Ovary (tissue), 9 donors: ENCODE measurements around the gene TMEM128. TPM values are rescaled to one million over a fixed set of nuclear protein-coding genes. Genes with fewer than 3 reads are reported as not detected.
"Not testable (repeated sequence)": the region's sequence is repeated elsewhere in the genome, so short reads cannot be mapped to it uniquely, and the experiment has no call there.

Experiments
- DNase-seq, 5 donors: peaks; one replicate each; pipeline ENCODE4 v3.0.0-alpha.2; 2019 to 2020
- H3K27ac ChIP-seq, 2 donors: fragments of 200-600 bp; one replicate each; pipeline versions ENCODE4 v1.5.1 to v1.8.0; 2019 to 2022
- H3K27me3 ChIP-seq: fragments of 200-600 bp; one replicate; pipeline ENCODE4 v1.8.0; 2022
- H3K36me3 ChIP-seq: fragments of 200-600 bp; sonication (generic); one replicate; pipeline ENCODE4 v1.5.1; 2019
- H3K4me1 ChIP-seq: one replicate; pipeline ENCODE4 v1.8.1; 2013; ENCODE audit warnings: mild to moderate bottlenecking, moderate library complexity; ENCODE audit not compliant: insufficient read depth
- H3K4me3 ChIP-seq: fragments of 200-600 bp; sonication (generic); one replicate; pipeline ENCODE4 v1.5.1; 2017
- H3K9me3 ChIP-seq, 2 donors: fragments of 200-600 bp in 1 of 2; sonication (generic) in 1 of 2; one replicate each; pipeline versions ENCODE4 v1.5.1 to v1.8.1; 2013 to 2019; ENCODE audit warnings: mild to moderate bottlenecking in 1 of 2, moderate library complexity in 1 of 2
- EP300 ChIP-seq: sonication (generic); formaldehyde crosslinking; IDR thresholded peaks from one replicate; pipeline ENCODE4 v1.6.1; 2017; ENCODE audit warnings: antibody characterized with exemption
- POLR2A ChIP-seq: fragments of 450-650 bp; IDR thresholded peaks from one replicate; pipeline ENCODE4 v1.6.1; 2017; ENCODE audit warnings: antibody characterized with exemption, mild to moderate bottlenecking, moderate library complexity
- WGBS, 3 donors: extraction: QIAGEN DNeasy Blood & Tissue Kit in 1 of 3; methylation state at CpG; one replicate each; pipeline versions ENCODE4 v1.1.5 to v1.1.7; 2013 to 2017; 5-methylcytosine and 5-hydroxymethylcytosine counted together
- intact Hi-C, 4 donors: fragments of 100-400 bp; cut with DNase I; formaldehyde crosslinking; loops; one replicate each; pipeline versions ENCODE4 v1.11.0 to v1.15.1; 2022 to 2023
- polyA plus RNA-seq, 2 donors: library from polyadenylated mRNA; stranded (reverse); fragments of 200-250 nt in 1 of 2; fragments of 350-450 nt in 1 of 2; fragmentation: Illumina TruSeq in 1 of 2; extraction: RNeasy Lipid Tissue Mini Kit (QIAGEN cat#74804) in 1 of 2; gene quantifications; one replicate each; pipeline ENCODE4 v1.2.3, GENCODE V29; 2013 to 2014
- total RNA-seq, 7 donors: library from RNA; depleted of rRNA in 2 of 7; stranded (reverse); fragments of >200 nt in 2 of 7; fragmentation: NEBNext Ultra II Directional in 3 of 7; extraction: Animal tissue kit (Norgen Biotek cat#: 25700) in 3 of 7; gene quantifications; one replicate each; pipeline versions ENCODE4 v1.1.0 to v1.2.4, GENCODE V29; 2016 to 2023
- TF ChIP-seq, protein P1 (sequence below), 3 donors: fragments of 450-650 bp in 2 of 3; fragments of 200-600 bp in 1 of 3; IDR thresholded peaks; one replicate each; pipeline versions ENCODE4 v1.5.1 to v1.8.0; 2016 to 2022; ENCODE audit warnings: antibody characterized with exemption in 3 of 3, mild to moderate bottlenecking in 1 of 3
- donor health status: DM: no; HTN: no; CAD: no; lungs with moderate emphysema.
- donor health status: DM: no; HTN: no; CAD: no.
- donor health status: Bipolar disorder and iron deficiency.
- donor health status: DM: yes; HTN: yes; CAD: no.
- donor health status: DM: no; HTN: no; CAD: no.
- donor health status: DM: yes; HTN: yes; CAD: no.

The TMEM128 gene
- total and polyA plus RNA-seq, 9 donors = 19.0 to 41.7 (median 28.0) TPM

DNA sequence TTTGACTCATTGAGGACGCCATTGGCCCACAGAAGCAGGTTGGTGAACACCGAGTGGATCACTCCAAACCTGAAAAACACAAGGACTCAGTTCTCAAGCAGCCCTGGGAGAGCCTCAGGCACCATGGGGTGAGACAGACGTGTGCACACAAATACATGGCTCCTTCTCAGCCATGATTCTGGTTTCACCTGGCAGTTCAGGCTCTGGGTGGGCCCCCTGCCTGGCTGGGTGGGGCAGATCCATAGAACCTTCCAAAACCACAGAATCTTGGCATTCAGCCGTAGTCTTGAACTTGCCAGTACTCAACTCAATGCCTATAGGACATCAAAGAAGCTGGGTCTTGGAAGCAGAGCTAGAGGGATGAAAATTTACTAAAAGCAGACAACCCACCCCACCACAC, 45.5 kb downstream of the TMEM128 start:
- Histone ChIP-seq H3K27me3 (no peaks in the 10 kb centered on the region), H3K4me1 (no peaks in the 10 kb centered on the region), H3K9me3 (no peaks in the 10 kb centered on the region), H3K36me3 (no peaks in the 10 kb centered on the region), H3K27ac (no peak overlapping the region), H3K4me3 (no peak overlapping the region)
- TF ChIP-seq POLR2A (no peak), EP300 (no peak)
- TF ChIP-seq, protein P1, sequence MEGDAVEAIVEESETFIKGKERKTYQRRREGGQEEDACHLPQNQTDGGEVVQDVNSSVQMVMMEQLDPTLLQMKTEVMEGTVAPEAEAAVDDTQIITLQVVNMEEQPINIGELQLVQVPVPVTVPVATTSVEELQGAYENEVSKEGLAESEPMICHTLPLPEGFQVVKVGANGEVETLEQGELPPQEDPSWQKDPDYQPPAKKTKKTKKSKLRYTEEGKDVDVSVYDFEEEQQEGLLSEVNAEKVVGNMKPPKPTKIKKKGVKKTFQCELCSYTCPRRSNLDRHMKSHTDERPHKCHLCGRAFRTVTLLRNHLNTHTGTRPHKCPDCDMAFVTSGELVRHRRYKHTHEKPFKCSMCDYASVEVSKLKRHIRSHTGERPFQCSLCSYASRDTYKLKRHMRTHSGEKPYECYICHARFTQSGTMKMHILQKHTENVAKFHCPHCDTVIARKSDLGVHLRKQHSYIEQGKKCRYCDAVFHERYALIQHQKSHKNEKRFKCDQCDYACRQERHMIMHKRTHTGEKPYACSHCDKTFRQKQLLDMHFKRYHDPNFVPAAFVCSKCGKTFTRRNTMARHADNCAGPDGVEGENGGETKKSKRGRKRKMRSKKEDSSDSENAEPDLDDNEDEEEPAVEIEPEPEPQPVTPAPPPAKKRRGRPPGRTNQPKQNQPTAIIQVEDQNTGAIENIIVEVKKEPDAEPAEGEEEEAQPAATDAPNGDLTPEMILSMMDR (IDR thresholded peaks at IDR 0.05) = no peak
- no peak for DNase-seq
- intact Hi-C loops = no loop called here
- 68 to 79% (median 71%) methylated on average over 4 of the region's 4 CpGs for WGBS, 3 donors

DNA sequence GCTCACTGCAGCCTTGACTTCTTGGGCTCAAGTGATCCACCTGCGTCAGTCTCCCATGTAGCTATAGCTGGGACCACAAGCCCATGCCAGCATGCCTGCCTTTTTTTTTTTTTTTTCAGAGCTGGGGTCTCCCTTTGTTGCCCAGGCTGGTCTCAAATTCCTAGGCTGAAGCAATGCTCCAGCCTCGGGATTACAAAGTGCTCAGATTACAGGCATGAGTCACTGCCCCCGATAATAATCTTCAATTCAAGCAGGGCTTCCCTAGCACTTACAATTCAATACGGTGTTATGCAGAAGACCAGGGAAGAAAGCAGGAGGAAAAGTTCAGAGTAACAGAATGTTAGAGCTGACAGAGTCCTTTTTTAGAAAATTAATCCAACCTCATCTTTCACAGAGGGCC, 47.4 kb downstream of the TMEM128 start:
- H3K36me3 ChIP-seq = no peaks in the 10 kb centered on the region
- H3K27me3 ChIP-seq = no peaks in the 10 kb centered on the region
- no peak overlapping the region for H3K27ac ChIP-seq
- no peaks in the 10 kb centered on the region for H3K4me1 ChIP-seq
- no peaks in the 10 kb centered on the region for H3K9me3 ChIP-seq
- intact Hi-C loops = no loop called here
- WGBS, 3 donors = 43 to 58% (median 55%) methylated on average over 4 of the region's 4 CpGs
- no peak for DNase-seq
- H3K4me3 ChIP-seq = no peak overlapping the region
- TF ChIP-seq EP300 (no peak), POLR2A (no peak)
- TF ChIP-seq, protein P1 (IDR thresholded peaks at IDR 0.05) = no peak

DNA sequence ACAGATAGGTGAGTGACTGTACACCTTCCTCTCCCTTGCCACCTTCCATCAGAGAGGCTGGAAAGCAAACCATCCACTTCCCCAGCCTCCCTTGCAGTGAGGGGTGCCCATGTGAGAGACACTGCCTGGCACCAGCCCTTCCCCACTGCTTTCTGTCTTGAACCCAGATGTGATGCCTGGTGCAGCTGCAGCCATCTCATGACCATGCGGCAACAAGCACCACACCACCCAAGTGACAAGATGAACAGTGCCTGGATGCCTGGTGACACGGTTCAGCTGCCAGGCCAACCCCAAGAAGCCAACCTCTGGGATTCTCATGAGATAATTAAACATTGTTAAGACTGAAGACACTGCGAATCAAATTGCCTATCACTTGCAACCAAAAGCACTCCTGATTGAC, 52.7 kb downstream of the TMEM128 start:
- TF ChIP-seq EP300 (no peak), POLR2A (no peak)
- TF ChIP-seq, protein P1 (IDR thresholded peaks at IDR 0.05) = no peak

DNA sequence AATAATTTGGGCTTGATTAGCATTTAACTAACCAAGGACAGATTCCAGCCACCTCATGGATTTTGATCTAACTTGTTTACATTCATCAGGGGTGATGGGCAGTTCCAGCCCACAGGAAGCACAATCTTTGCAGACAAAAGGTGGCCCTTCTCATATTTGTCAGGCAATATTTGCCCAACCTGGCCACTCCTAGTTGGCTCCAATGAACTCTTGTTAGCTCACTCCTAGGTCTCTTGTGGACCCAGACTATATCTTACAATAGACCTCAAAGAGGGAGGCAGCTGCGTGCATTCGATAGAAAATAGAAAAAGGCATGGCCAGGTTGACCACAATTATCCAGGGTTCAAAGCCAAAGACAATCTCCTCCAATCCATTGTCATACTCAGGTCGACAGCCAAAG, 59.5 kb downstream of the TMEM128 start:
- H3K27me3 ChIP-seq, H3K4me3 ChIP-seq, H3K36me3 ChIP-seq, H3K27ac ChIP-seq, intact Hi-C loops, H3K4me1 ChIP-seq, DNase-seq, H3K9me3 ChIP-seq: not testable (repeated sequence)
- WGBS, 3 donors = 65 to 78% (median 73%) methylated on average over 3 of the region's 3 CpGs

More for the DNA sequence above, 52.7 kb downstream of the TMEM128 start:
- Histone ChIP-seq H3K4me1 (no peaks in the 10 kb centered on the region), H3K4me3 (no peak overlapping the region), H3K27ac (no peak overlapping the region), H3K27me3 (no peaks in the 10 kb centered on the region), H3K9me3 (no peaks in the 10 kb centered on the region), H3K36me3 (no peaks in the 10 kb centered on the region)
- intact Hi-C loops = no loop called here
- WGBS, 3 donors = 89 to 98% (median 93%) methylated on average over 3 of the region's 3 CpGs
- DNase-seq = no peak

Other genes with a start within 250 kb of the TMEM128 start
- not detected for gene OTOP1, start 21.3 kb downstream of the TMEM128 start, total RNA-seq
- not detected for gene OTOP1, start 21.3 kb downstream of the TMEM128 start, polyA plus RNA-seq
- 10 to 100 TPM in 6 of 7 donors, 1 to 10 TPM in 1; 9.9 to 17.1 (median 13.1) TPM for gene LYAR, start 41.9 kb upstream of the TMEM128 start, total RNA-seq
- 10 to 100 TPM; 11.6 to 21.8 TPM for gene LYAR, start 41.9 kb upstream of the TMEM128 start, polyA plus RNA-seq
- 10 to 100 TPM in 3 of 7 donors, 1 to 10 TPM in 4; 5.5 to 13.4 (median 9.6) TPM for gene ZBTB49, start 42.0 kb upstream of the TMEM128 start, total RNA-seq
- gene ZBTB49, start 42.0 kb upstream of the TMEM128 start, polyA plus RNA-seq = 1 to 10 TPM; 5.7 to 6.0 TPM
- 100 to 1,000 TPM in 1 of 7 donors, 10 to 100 TPM in 5, 1 to 10 TPM in 1; 9.9 to 103 (median 39.6) TPM for gene NSG1, start 138.9 kb upstream of the TMEM128 start, total RNA-seq
- gene NSG1, start 138.9 kb upstream of the TMEM128 start, polyA plus RNA-seq = 10 to 100 TPM; 38.3 to 81.9 TPM